ENCODE data around the gene EML4.

Gene EML4

GRCh38 chr2:42366411-42366810, 197.3 kb downstream of the EML4 start:
- TF ChIP-seq GATA3 (IDR thresholded peaks at IDR 0.05; ENCODE audit: low read depth, low read length) (no peak), GATA2 (IDR thresholded peaks at IDR 0.05; ENCODE audit: low read depth, low read length) (no peak)

DNA sequence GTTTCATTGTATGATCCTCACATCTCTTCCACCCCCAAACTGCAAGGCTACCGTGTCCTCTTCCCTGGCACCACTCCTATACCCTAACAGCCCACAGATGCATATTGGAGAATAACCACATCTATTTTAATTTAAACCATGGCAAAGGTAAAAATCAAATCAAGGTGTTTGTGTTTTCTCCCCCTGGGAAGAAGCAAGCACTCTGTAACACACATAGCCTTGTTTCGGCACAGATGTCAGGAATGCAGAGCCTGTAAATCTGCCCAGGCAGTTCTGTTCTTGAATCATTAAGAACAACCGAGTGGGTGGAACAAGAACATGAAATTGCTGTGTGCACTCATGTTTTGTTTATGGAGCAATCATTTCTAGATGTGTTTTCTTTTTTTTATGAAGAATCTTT, 198.7 kb downstream of the EML4 start:
- TF ChIP-seq GATA3 (IDR thresholded peaks at IDR 0.05; ENCODE audit: low read depth, low read length) (no peak), GATA2 (IDR thresholded peaks at IDR 0.05; ENCODE audit: low read depth, low read length) (no peak)

DNA sequence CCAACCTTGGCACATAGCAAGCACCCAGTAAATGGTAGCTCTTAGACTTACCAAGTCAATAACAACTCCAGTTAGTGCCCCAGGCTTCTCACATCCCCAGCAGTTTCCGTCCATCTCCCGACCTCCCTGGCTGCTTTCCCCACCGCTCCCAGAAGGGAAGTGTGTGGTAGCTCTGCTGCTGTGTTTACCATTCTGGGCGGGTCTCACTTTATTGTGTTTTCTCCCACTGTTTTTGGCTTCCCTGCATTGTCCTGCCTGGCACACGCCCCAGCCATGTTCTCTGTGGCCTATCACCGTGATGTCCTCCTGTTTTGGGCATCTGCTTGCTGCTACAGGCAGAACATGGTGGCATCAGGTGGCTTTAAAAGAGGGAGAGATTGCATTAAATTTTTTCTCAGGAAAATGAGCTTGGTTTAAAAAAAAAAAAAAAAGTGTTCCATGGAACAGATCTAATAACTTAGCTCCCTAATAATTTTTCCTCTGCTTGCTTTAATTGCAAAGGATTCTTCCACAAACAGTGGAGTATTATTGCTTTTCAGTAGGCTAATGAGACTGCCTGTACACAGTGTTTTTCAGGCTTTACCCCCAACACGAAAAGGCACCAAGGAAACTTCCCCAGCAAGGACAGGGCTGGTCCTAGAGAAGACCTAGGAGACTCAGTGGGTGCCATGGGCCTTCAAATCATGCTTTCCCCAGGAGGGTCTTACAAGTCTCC, 199.8 kb downstream of the EML4 start:
- no peak for TF ChIP-seq GATA3 (IDR thresholded peaks at IDR 0.05; ENCODE audit: low read depth, low read length)
- no peak for TF ChIP-seq GATA2 (IDR thresholded peaks at IDR 0.05; ENCODE audit: low read depth, low read length)

DNA sequence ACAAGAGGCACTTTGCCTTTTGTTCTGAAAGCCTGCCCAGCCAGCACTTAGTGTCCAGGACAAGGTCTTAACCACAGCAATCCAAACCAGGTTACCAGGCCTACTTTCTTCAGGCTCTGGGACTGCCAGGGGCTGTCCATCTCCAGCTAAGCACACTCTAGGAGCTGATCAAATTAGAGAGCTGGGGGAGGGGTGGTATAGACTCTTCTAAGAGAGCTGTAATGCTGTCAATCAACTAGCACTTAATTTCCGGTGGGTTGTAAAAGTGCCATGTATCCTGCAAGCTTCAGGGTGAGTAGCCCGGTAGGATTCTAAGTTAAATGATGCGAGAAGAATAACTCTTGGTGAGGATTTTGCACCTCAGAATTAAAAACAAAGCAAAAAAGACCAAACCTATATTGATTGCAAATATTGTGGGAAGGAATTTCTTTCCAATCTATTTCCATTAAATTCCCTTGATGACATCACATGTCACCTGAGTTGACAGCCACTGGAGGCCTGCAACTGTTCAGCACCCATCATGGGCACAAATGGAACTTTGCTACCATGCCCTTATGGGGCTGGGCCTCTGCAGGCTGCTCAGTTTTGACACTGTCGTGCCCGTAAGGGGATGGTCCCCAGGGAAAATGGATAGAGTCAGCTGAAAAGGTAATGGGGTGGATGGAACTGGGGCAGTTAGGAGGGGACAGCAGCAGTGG, 200.5 kb downstream of the EML4 start:
- TF ChIP-seq GATA2 (IDR thresholded peaks at IDR 0.05; ENCODE audit: low read depth, low read length) (no peak), GATA3 (IDR thresholded peaks at IDR 0.05; ENCODE audit: low read depth, low read length) (no peak)

GRCh38 chr2:42371611-42372473, 202.7 kb downstream of the EML4 start:
- TF ChIP-seq GATA3 (IDR thresholded peaks at IDR 0.05; ENCODE audit: low read depth, low read length) (no peak), GATA2 (IDR thresholded peaks at IDR 0.05; ENCODE audit: low read depth, low read length) (0 out of 2 replicates have a peak, but pooled peaks have one; percentile 34)

DNA sequence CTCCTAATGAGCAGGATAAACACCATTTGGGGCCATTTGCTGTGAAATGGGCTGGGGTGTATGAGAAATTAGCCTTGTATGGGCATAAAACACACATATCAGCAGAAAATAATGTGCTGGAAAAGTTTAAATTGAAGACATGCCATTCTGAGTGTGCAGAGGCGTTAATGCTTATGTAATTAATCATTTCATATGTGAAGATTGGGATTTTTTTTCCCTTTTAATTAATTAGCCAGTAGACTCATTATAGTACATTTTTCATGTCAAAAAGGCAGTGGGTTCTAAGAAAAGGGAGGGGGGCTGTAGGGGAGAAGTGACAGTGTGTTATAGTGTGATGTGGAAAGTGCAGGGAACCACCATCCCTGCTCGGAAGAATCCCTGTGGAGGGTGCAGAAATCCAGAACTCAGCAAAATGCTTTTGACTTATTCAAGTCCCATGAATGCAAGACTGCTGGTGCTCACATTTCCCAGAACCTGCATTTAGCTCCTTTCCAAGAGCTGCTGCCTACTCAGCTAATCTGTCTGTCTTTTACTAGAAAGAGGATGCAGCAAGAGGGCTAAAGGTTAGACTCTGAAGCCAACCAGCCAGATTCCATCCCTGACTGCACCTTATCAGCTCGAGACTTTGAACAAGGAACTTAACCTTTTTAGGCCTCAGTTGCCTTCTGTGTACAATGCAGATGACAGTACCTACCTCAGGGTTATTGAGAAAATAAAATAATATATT, 203.5 kb downstream of the EML4 start:
- no peak for TF ChIP-seq GATA2 (IDR thresholded peaks at IDR 0.05; ENCODE audit: low read depth, low read length)
- TF ChIP-seq GATA3 (IDR thresholded peaks at IDR 0.05; ENCODE audit: low read depth, low read length): no peak

- no peak for TF ChIP-seq GATA2 (IDR thresholded peaks at IDR 0.05; ENCODE audit: low read depth, low read length)
- no peak for TF ChIP-seq GATA3 (IDR thresholded peaks at IDR 0.05; ENCODE audit: low read depth, low read length)
Observed at GRCh38 chr2:42376758-42377157, 207.6 kb downstream of the EML4 start.

DNA sequence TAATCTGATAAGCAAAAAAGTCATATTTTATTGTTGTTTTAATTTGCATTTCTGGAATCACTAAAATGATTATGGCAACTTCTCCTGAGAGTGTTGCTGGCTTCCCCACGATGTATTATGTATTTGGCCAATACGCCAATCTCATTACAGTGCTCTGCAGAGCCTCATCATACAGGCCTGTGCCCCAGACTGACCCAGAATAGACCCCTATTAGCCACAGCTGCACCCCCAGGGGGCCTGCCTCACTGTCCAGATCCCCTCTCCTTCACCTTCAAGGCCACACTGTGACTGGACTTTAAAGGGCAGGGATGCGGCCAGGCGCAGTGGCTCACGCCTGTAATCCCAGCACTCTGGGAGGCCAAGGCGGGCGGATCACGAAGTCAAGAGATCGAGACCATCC, 209.3 kb downstream of the EML4 start:
- TF ChIP-seq GATA2 (IDR thresholded peaks at IDR 0.05; ENCODE audit: low read depth, low read length): no peak
- no peak for TF ChIP-seq GATA3 (IDR thresholded peaks at IDR 0.05; ENCODE audit: low read depth, low read length)

DNA sequence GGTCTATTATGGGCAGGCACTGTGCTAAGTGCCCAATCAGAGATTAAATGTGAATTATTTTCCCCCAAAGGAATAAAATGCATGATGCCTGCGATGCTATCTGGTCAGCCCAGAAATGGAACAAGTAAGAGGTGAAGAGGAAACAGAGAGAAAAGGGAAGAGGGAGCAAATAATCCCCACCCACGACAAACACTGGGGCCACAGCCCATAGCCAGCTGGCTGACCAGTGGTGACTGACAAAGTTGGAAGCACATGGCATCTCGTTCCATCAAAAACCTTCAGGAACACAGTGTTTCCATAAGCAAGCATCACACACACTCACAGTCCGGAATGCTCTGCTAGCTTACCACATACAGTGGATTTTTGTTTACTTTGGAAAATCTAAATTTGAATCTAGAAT, 213.0 kb downstream of the EML4 start:
- TF ChIP-seq GATA3 (IDR thresholded peaks at IDR 0.05; ENCODE audit: low read depth, low read length): no peak
- TF ChIP-seq GATA2 (IDR thresholded peaks at IDR 0.05; ENCODE audit: low read depth, low read length): no peak

Data from SH-SY5Y (cell line).